ENCODE results near the gene SVOP.
"Not testable (repeated sequence)": the region's sequence is repeated elsewhere in the genome, so short reads cannot be mapped to it uniquely, and the experiment has no call there.

SVOP gene

GRCh38 chr12:108895220-108895802 lies 125.6 kb downstream of the SVOP start:
- no peak for DNase-seq (ENCODE audit: low read depth in 2 of 2)

GRCh38 chr12:108890208-108890607 lies 130.7 kb downstream of the SVOP start:
- no peak for DNase-seq (ENCODE audit: low read depth in 2 of 2)

GRCh38 chr12:108888031-108888430 lies 132.8 kb downstream of the SVOP start:
- no peak for DNase-seq (ENCODE audit: low read depth in 2 of 2)

GRCh38 chr12:108886873-108887629 lies 133.8 kb downstream of the SVOP start:
- DNase-seq (ENCODE audit: low read depth in 2 of 2): no peak

GRCh38 chr12:108884116-108885012 lies 136.5 kb downstream of the SVOP start:
- peak; percentile 18 to 35 for DNase-seq (ENCODE audit: low read depth in 2 of 2)

GRCh38 chr12:108881953-108882352 lies 138.9 kb downstream of the SVOP start:
- DNase-seq (ENCODE audit: low read depth in 2 of 2): no peak

- DNase-seq (ENCODE audit: low read depth in 2 of 2): no peak
Measured at GRCh38 chr12:108879615-108880254, 141.1 kb downstream of the SVOP start, which contains the start of gene DAO. DAO (plus strand) TSS chr12:108880092; CDS start chr12:108885007, 4,915 bp downstream.

- no peak for DNase-seq (ENCODE audit: low read depth in 2 of 2)
Measured at GRCh38 chr12:108876550-108876949, 144.3 kb downstream of the SVOP start.

- DNase-seq (ENCODE audit: low read depth in 2 of 2): no peak
Measured at GRCh38 chr12:108875682-108876361, 145.0 kb downstream of the SVOP start.

GRCh38 chr12:108875280-108875679 lies 145.6 kb downstream of the SVOP start:
- no peak for DNase-seq (ENCODE audit: low read depth in 2 of 2)

GRCh38 chr12:108868781-108869180 lies 152.1 kb downstream of the SVOP start:
- no peak for DNase-seq (ENCODE audit: low read depth in 2 of 2)

- DNase-seq (ENCODE audit: low read depth in 2 of 2): not testable (repeated sequence)
Measured at GRCh38 chr12:108866083-108866482, 154.8 kb downstream of the SVOP start.

GRCh38 chr12:108865169-108865568 lies 155.7 kb downstream of the SVOP start:
- DNase-seq (ENCODE audit: low read depth in 2 of 2): no peak

GRCh38 chr12:108862588-108862959 lies 158.3 kb downstream of the SVOP start:
- no peak for DNase-seq (ENCODE audit: low read depth in 2 of 2)

GRCh38 chr12:108861878-108862587 lies 158.8 kb downstream of the SVOP start:
- no peak for DNase-seq (ENCODE audit: low read depth in 2 of 2)

- DNase-seq (ENCODE audit: low read depth in 2 of 2): no peak
Measured at GRCh38 chr12:108860443-108860842, 160.4 kb downstream of the SVOP start.

GRCh38 chr12:108859923-108860291 lies 161.0 kb downstream of the SVOP start:
- no peak for DNase-seq (ENCODE audit: low read depth in 2 of 2)

GRCh38 chr12:108859141-108859922 lies 161.5 kb downstream of the SVOP start:
- DNase-seq (ENCODE audit: low read depth in 2 of 2): not testable (repeated sequence)

- no peak for DNase-seq (ENCODE audit: low read depth in 2 of 2)
Measured at GRCh38 chr12:108858311-108859074, 162.4 kb downstream of the SVOP start.

All from stimulated activated CD8-positive, alpha-beta memory T cell treated with anti-CD3 and anti-CD28 coated beads, Interleukin-2, amount 100 ng/mL, for 1 hour (primary cell).